H1 (cell line): Measurements from ENCODE around the gene TTC22. TPM values are rescaled to one million over a fixed set of nuclear protein-coding genes. Genes with fewer than 3 reads are reported as not detected.

Experiments
- CTCF ChIA-PET: fragments of 300-600 bp; sonication (Branson Sonifier 250); formaldehyde crosslinking; loops from one replicate; lab custom pipeline; 2021; ENCODE audit not compliant: partially characterized antibody; lab: Charles Lee
- POLR2A ChIA-PET: fragments of 300-600 bp; sonication (Branson Sonifier 250); formaldehyde crosslinking; loops from one replicate; lab custom pipeline; 2021; ENCODE audit warnings: inconsistent platforms; ENCODE audit not compliant: partially characterized antibody; lab: Charles Lee
- DNase-seq, 2 experiments: peaks; one replicate each; pipeline versions ENCODE4 v3.0.0 to v3.0.0-alpha.2; 2010 to 2022; ENCODE audit warnings: low spot score in 2 of 2, low read depth in 1 of 2, mixed read lengths in 1 of 2
- FAIRE-seq: peaks from 2 replicates; lab custom pipeline; 2011; peaks lifted over from hg19 to GRCh38; lab: Jason Lieb, UNC
- H2AFZ ChIP-seq: 2 replicates; pipeline ENCODE4 v1.8.1; 2012; ENCODE audit warnings: low read length, inconsistent platforms
- H2AK5ac ChIP-seq: 2 replicates; pipeline ENCODE4 v1.6.1; 2013; ENCODE audit warnings: low read depth, low read length
- H2BK120ac ChIP-seq: replicated peaks from 2 replicates; pipeline ENCODE3; 2013; ENCODE audit warnings: low read depth, low read length, inconsistent platforms
- H2BK12ac ChIP-seq: 2 replicates; pipeline ENCODE4 v1.6.1; 2013; ENCODE audit warnings: low read depth, low read length
- H2BK15ac ChIP-seq: 2 replicates; pipeline ENCODE4 v1.6.1; 2013; ENCODE audit warnings: low read length
- H2BK20ac ChIP-seq: 2 replicates; pipeline ENCODE4 v1.6.1; 2013; ENCODE audit warnings: low read length
- H2BK5ac ChIP-seq: 2 replicates; pipeline ENCODE4 v1.6.1; 2013; ENCODE audit warnings: low read depth, low read length
- H3K14ac ChIP-seq: 2 replicates; pipeline ENCODE4 v1.6.1; 2013; ENCODE audit warnings: inconsistent platforms; ENCODE audit not compliant: insufficient read length
- H3K18ac ChIP-seq: 2 replicates; pipeline ENCODE4 v1.6.1; 2013; ENCODE audit warnings: low read length; ENCODE audit errors: extremely low read depth
- H3K23ac ChIP-seq: 2 replicates; pipeline ENCODE4 v1.6.1; 2013; ENCODE audit warnings: inconsistent platforms; ENCODE audit not compliant: insufficient read length
- H3K23me2 ChIP-seq: 2 replicates; pipeline ENCODE4 v1.6.1; 2013; ENCODE audit warnings: low read depth, low read length
- H3K27ac ChIP-seq: 2 replicates; pipeline ENCODE4 v1.6.1; 2011; ENCODE audit warnings: low read depth, low read length, inconsistent platforms
- H3K27me3 ChIP-seq, 4 experiments: replicated peaks in 1 of 4; 1 replicate in 1 of 4; 2 replicates in 3 of 4; pipeline versions ENCODE4 v1.6.1 to v1.8.1; 2011 to 2013; ENCODE audit warnings: low read length in 3 of 4, mild to moderate bottlenecking in 3 of 4, inconsistent platforms in 2 of 4, mixed read lengths in 2 of 4, moderate library complexity in 1 of 4; ENCODE audit not compliant: control insufficient read depth in 3 of 4, insufficient read depth in 3 of 4; ENCODE audit errors: extremely low read depth in 1 of 4
- H3K36me3 ChIP-seq, 4 experiments: 2 replicates each; pipeline versions ENCODE4 v1.6.1 to v1.8.1; 2011 to 2013; ENCODE audit warnings: mild to moderate bottlenecking in 4 of 4, low read length in 3 of 4, moderate library complexity in 2 of 4, control low read depth in 1 of 4, inconsistent platforms in 1 of 4; ENCODE audit not compliant: insufficient read depth in 4 of 4, control insufficient read depth in 2 of 4
- H3K4ac ChIP-seq: replicated peaks from 2 replicates; pipeline ENCODE3; 2013; ENCODE audit warnings: low read length, low read depth, mixed read lengths, inconsistent platforms; ENCODE audit not compliant: insufficient read length
- H3K4me1 ChIP-seq, 4 experiments: replicated peaks in 1 of 4; 1 replicate in 1 of 4; 2 replicates in 3 of 4; pipeline versions ENCODE4 v1.6.1 to v1.8.1; 2011 to 2013; ENCODE audit warnings: low read length in 3 of 4, inconsistent platforms in 2 of 4, mixed read lengths in 1 of 4; ENCODE audit not compliant: insufficient read depth in 4 of 4, control insufficient read depth in 3 of 4
- H3K4me2 ChIP-seq, 2 experiments: 2 replicates each; pipeline versions ENCODE4 v1.6.1 to v1.8.1; 2011 to 2013; ENCODE audit warnings: low read depth in 2 of 2, low read length in 2 of 2, control low read depth in 1 of 2, inconsistent platforms in 1 of 2, mild to moderate bottlenecking in 1 of 2; ENCODE audit not compliant: insufficient read depth in 1 of 2
- H3K4me3 ChIP-seq, 4 experiments: fragments of 200-600, 300-600 bp in 1 of 4; sonication (generic), shearing (Covaris generic), sonication (Bioruptor Twin) in 1 of 4; 2 replicates each; pipeline versions ENCODE4 v1.5.1 to v1.8.1; 2011 to 2016; ENCODE audit warnings: low read length in 4 of 4, low read depth in 3 of 4, control low read depth in 2 of 4, inconsistent platforms in 2 of 4, mild to moderate bottlenecking in 2 of 4, mixed read lengths in 1 of 4, moderate library complexity in 1 of 4; ENCODE audit not compliant: insufficient read depth in 2 of 4; ENCODE audit errors: extremely low read depth in 1 of 4
- H3K56ac ChIP-seq: replicated peaks from 2 replicates; pipeline ENCODE3; 2013; ENCODE audit warnings: low read depth, mild to moderate bottlenecking, mixed read lengths, low read length, inconsistent platforms; ENCODE audit not compliant: insufficient read length
- H3K79me1 ChIP-seq: 2 replicates; pipeline ENCODE4 v1.6.1; 2013; ENCODE audit warnings: low read depth, low read length, control low read depth
- H3K79me2 ChIP-seq, 2 experiments: 2 replicates each; pipeline versions ENCODE4 v1.6.1 to v1.8.1; 2012 to 2013; ENCODE audit warnings: low read length in 2 of 2, mild to moderate bottlenecking in 2 of 2, inconsistent platforms in 1 of 2; ENCODE audit not compliant: insufficient read depth in 2 of 2, control insufficient read depth in 1 of 2
- H3K9ac ChIP-seq, 4 experiments: replicated peaks in 1 of 4; 1 replicate in 1 of 4; 2 replicates in 3 of 4; pipeline versions ENCODE4 v1.6.1 to v1.8.1; 2011 to 2013; ENCODE audit warnings: low read depth in 3 of 4, low read length in 3 of 4, control low read depth in 2 of 4, mild to moderate bottlenecking in 2 of 4, moderate library complexity in 2 of 4, inconsistent platforms in 1 of 4; ENCODE audit errors: extremely low read depth in 1 of 4
- H3K9me3 ChIP-seq, 2 experiments: 2 replicates each; pipeline versions ENCODE4 v1.6.1 to v1.8.1; 2012 to 2013; ENCODE audit warnings: mild to moderate bottlenecking in 2 of 2, moderate library complexity in 2 of 2, control low read depth in 1 of 2, inconsistent platforms in 1 of 2, low read depth in 1 of 2, low read length in 1 of 2, mixed read lengths in 1 of 2; ENCODE audit not compliant: insufficient read depth in 2 of 2
- H4K20me1 ChIP-seq, 2 experiments: replicated peaks in 1 of 2; 2 replicates each; pipeline versions ENCODE3 to v1.8.1; 2011 to 2013; ENCODE audit warnings: inconsistent platforms in 2 of 2, low read length in 2 of 2, mild to moderate bottlenecking in 1 of 2; ENCODE audit not compliant: insufficient read depth in 2 of 2, control insufficient read depth in 1 of 2
- H4K5ac ChIP-seq: 2 replicates; pipeline ENCODE4 v1.6.1; 2013; ENCODE audit warnings: low read length, low read depth, mixed read lengths, inconsistent platforms; ENCODE audit not compliant: insufficient read length
- H4K8ac ChIP-seq: 2 replicates; pipeline ENCODE4 v1.8.0; 2013; ENCODE audit warnings: mild to moderate bottlenecking, moderate library complexity, low read length, inconsistent platforms; ENCODE audit not compliant: insufficient read depth; ENCODE audit errors: extremely low read depth
- H4K91ac ChIP-seq: replicated peaks from 2 replicates; pipeline ENCODE3; 2013; ENCODE audit warnings: low read length, mixed read lengths, inconsistent platforms; ENCODE audit not compliant: insufficient read length
- BACH1 ChIP-seq: IDR thresholded peaks from 2 replicates; pipeline ENCODE4 v1.6.1; 2012; ENCODE audit warnings: low read length, improper control_type of control experiment
- CTBP2 ChIP-seq: IDR thresholded peaks from 2 replicates; pipeline ENCODE4 v1.7.0; 2011; ENCODE audit warnings: borderline replicate concordance, mild to moderate bottlenecking, moderate library complexity, mixed read lengths, low read length; ENCODE audit not compliant: insufficient read depth, insufficient read length
- TEAD4 ChIP-seq: IDR thresholded peaks from 2 replicates; pipeline ENCODE4 v1.6.1; 2012; ENCODE audit warnings: low read depth, low read length, inconsistent platforms, mixed read lengths
- USF2 ChIP-seq: IDR thresholded peaks from 2 replicates; pipeline ENCODE4 v1.6.1; 2011; ENCODE audit warnings: low read length, improper control_type of control experiment
- WGBS, 2 experiments: shearing (Covaris generic) in 1 of 2; methylation state at CpG; one replicate each; pipeline versions ENCODE4 v1.1.6 to v1.1.7; 2013 to 2015; ENCODE audit warnings: low lambda C conversion rate in 2 of 2, mixed read lengths in 2 of 2, inconsistent platforms in 1 of 2, low coverage in 1 of 2, missing lambda C conversion rate in 1 of 2; ENCODE audit not compliant: insufficient replicate concordance in 2 of 2, insufficient coverage in 1 of 2, insufficient read length in 1 of 2; ENCODE audit errors: extremely low coverage in 1 of 2, missing lambda C conversion rate in 1 of 2; 5-methylcytosine and 5-hydroxymethylcytosine counted together
- polyA plus RNA-seq, 7 experiments: library from polyadenylated mRNA; depleted of rRNA in 3 of 7; stranded (reverse) in 5 of 7; unstranded in 2 of 7; fragments of >200 nt in 5 of 7; fragments of 200-250 nt in 2 of 7; gene quantifications; 1 replicate in 5 of 7; 2 replicates in 1 of 7; 4 replicates in 1 of 7; pipeline versions ENCODE4 v1.2.1 to v1.2.3, GENCODE V29; 2011 to 2013; ENCODE audit warnings: missing spikeins in 2 of 7, mixed read lengths in 2 of 7
- total RNA-seq: library from RNA; stranded (reverse); fragmentation: NEBNext Ultra II Directional; extraction: Animal tissue kit (Norgen Biotek cat#: 25700); gene quantifications from 2 replicates; pipeline ENCODE4 v1.2.1, GENCODE V29; 2021

Gene TTC22
- total and polyA plus RNA-seq, 2 of the 8 experiments (the other 6 are each of a cell fraction or from before 2014, with no cell fraction given), result 1.00 to 1.6 TPM

- no peak overlapping the region for H4K8ac ChIP-seq
- H4K5ac ChIP-seq, result no peak overlapping the region
- no peak overlapping the region for H2BK120ac ChIP-seq
- H4K20me1 ChIP-seq, result no peaks in the 10 kb centered on the region
- no peak overlapping the region for H3K4me3 ChIP-seq
- POLR2A ChIA-PET, result interaction anchor here (0.9 kb wide), 1 partner anchor 11 kb away, joined by 3 read pairs; no protein-coding TSS in a partner anchor
- peaks cover 2 to 8% (median 8%) of the 10 kb centered on the region in 4 experiments for H3K4me1 ChIP-seq
- no peak overlapping the region for H2BK20ac ChIP-seq
- H3K79me1 ChIP-seq, result no peaks in the 10 kb centered on the region
- no peak overlapping the region for H3K14ac ChIP-seq
- H3K18ac ChIP-seq, result no peak overlapping the region
- no peak overlapping the region for H3K56ac ChIP-seq
- H2AFZ ChIP-seq, result no peak overlapping the region
- no peak overlapping the region for H4K91ac ChIP-seq
- peaks cover 5% of the 10 kb centered on the region; the same call in 1 of the 2 replicates for H3K23me2 ChIP-seq
- FAIRE-seq (no peak), DNase-seq (no peak)
- H3K27me3 ChIP-seq, result peaks cover 15 to 26% (median 25%) of the 10 kb centered on the region in 4 experiments; a peak in 6 of 7 replicates
- H3K9ac ChIP-seq, result no peak overlapping the region
- no peaks in the 10 kb centered on the region for H3K79me2 ChIP-seq
- H3K4ac ChIP-seq, result no peak overlapping the region
- no peak overlapping the region for H2BK5ac ChIP-seq
- no peak overlapping the region for H3K23ac ChIP-seq
- no peaks in the 10 kb centered on the region for H3K36me3 ChIP-seq
- no peak for TF ChIP-seq USF2
- TF ChIP-seq BACH1, result no peak
- no peak for TF ChIP-seq CTBP2
- no peak for TF ChIP-seq TEAD4
- H3K27ac ChIP-seq, result no peak overlapping the region
- no peak overlapping the region for H2BK12ac ChIP-seq
- CTCF ChIA-PET, result interaction anchor here (1.3 to 1.6 kb wide), 3 partner anchors 8 to 26 kb away, joined by 3 to 9 read pairs (median 4); no protein-coding TSS in a partner anchor
- H3K4me2 ChIP-seq, result no peak overlapping the region
- H3K9me3 ChIP-seq, result no peaks in the 10 kb centered on the region
- H2AK5ac ChIP-seq, result no peak overlapping the region
- H2BK15ac ChIP-seq, result no peak overlapping the region
- 79% methylated on average over 2 of the region's 2 CpGs; no CpG with 5 or more reads in 1 of the 2 experiments for WGBS, 2 experiments
Observed at GRCh38 chr1:54784066-54784465, 17.1 kb downstream of the TTC22 start.
